Esophagus muscularis mucosa (tissue), 4 donors: ENCODE data around the gene EVI5.

Experiments used
- CTCF ChIP-seq, 3 experiments: fragments of 200-600 bp in 2 of 3; fragments of 450-650 bp in 1 of 3; sonication (generic) in 2 of 3; IDR thresholded peaks; one replicate each; pipeline ENCODE4 v1.5.1; 2017 to 2019; ENCODE audit warnings: antibody characterized with exemption in 3 of 3, mild to moderate bottlenecking in 2 of 3, moderate library complexity in 1 of 3
- EP300 ChIP-seq: sonication (generic); formaldehyde crosslinking; IDR thresholded peaks from one replicate; pipeline ENCODE4 v1.6.1; 2017; ENCODE audit warnings: antibody characterized with exemption
- POLR2AphosphoS5 ChIP-seq, 2 donors: sonication (generic); formaldehyde crosslinking; IDR thresholded peaks; one replicate each; pipeline ENCODE4 v1.6.1; 2017; ENCODE audit warnings: antibody characterized with exemption in 2 of 2

- no peak for TF ChIP-seq CTCF (IDR thresholded peaks at IDR 0.05)
- TF ChIP-seq EP300, result no peak
- TF ChIP-seq POLR2AphosphoS5 (IDR thresholded peaks at IDR 0.05), result no peak
Observed at GRCh38 chr1:92768915-92769314, 16.0 kb downstream of the EVI5 start.
